Sigmoid colon (tissue), 7 donors: ENCODE measurements around the gene REPS2. TPM values are rescaled to one million over a fixed set of nuclear protein-coding genes. Genes with fewer than 3 reads are reported as not detected.

Experiments used
- DNase-seq: peaks from one replicate; pipeline ENCODE4 v3.0.0-alpha.2; 2019
- H3K27ac ChIP-seq, 4 donors: fragments of 200-600 bp; sonication (generic); one replicate each; pipeline ENCODE4 v1.5.1; 2016 to 2019; ENCODE audit warnings: mild to moderate bottlenecking in 1 of 4
- H3K27me3 ChIP-seq, 3 donors: fragments of 200-600 bp; sonication (generic); one replicate each; pipeline ENCODE4 v1.5.1; 2019; ENCODE audit warnings: mild to moderate bottlenecking in 1 of 3
- H3K36me3 ChIP-seq, 4 donors: fragments of 200-600 bp; sonication (generic); one replicate each; pipeline ENCODE4 v1.5.1; 2016 to 2019
- H3K4me1 ChIP-seq, 4 donors: fragments of 200-600 bp; sonication (generic); one replicate each; pipeline ENCODE4 v1.5.1; 2017 to 2019
- H3K4me3 ChIP-seq, 4 donors: fragments of 200-600 bp; sonication (generic); one replicate each; pipeline ENCODE4 v1.5.1; 2017 to 2019; ENCODE audit warnings: mild to moderate bottlenecking in 2 of 4, moderate library complexity in 1 of 4
- H3K9me3 ChIP-seq, 4 donors: fragments of 200-600 bp in 3 of 4; sonication (generic) in 3 of 4; one replicate each; pipeline versions ENCODE4 v1.5.1 to v1.6.1; 2013 to 2019
- EP300 ChIP-seq, 4 donors: sonication (generic); formaldehyde crosslinking; IDR thresholded peaks; one replicate each; pipeline ENCODE4 v1.6.1; 2017; ENCODE audit warnings: antibody characterized with exemption in 4 of 4
- POLR2A ChIP-seq, 2 donors: fragments of 450-650 bp; IDR thresholded peaks; one replicate each; pipeline ENCODE4 v1.6.1; 2016; ENCODE audit warnings: antibody characterized with exemption in 2 of 2, mild to moderate bottlenecking in 2 of 2, moderate library complexity in 2 of 2
- POLR2AphosphoS5 ChIP-seq, 4 donors: sonication (generic); formaldehyde crosslinking; IDR thresholded peaks; one replicate each; pipeline ENCODE4 v1.6.1; 2017; ENCODE audit warnings: antibody characterized with exemption in 4 of 4
- WGBS, 2 donors: extraction: QIAGEN DNeasy Blood & Tissue Kit; methylation state at CpG; one replicate each; pipeline ENCODE4 v1.1.7; 2013; 5-methylcytosine and 5-hydroxymethylcytosine counted together
- intact Hi-C: fragments of 100-400 bp; cut with DNase I; formaldehyde crosslinking; loops from one replicate; pipeline ENCODE4 v1.15.1; 2023
- polyA plus RNA-seq, 3 donors: library from polyadenylated mRNA; stranded (reverse); fragments of 200-250 nt; gene quantifications; one replicate each; pipeline ENCODE4 v1.2.3, GENCODE V29; 2013
- total RNA-seq, 4 donors: library from RNA; depleted of rRNA; stranded (reverse); fragments of >200 nt; gene quantifications; one replicate each; pipeline ENCODE4 v1.1.0, GENCODE V29; 2016
- TF ChIP-seq, protein P1 (sequence below), 4 experiments: fragments of 450-650 bp in 3 of 4; fragments of 200-600 bp in 1 of 4; IDR thresholded peaks; one replicate each; pipeline ENCODE4 v1.5.1; 2016 to 2019; ENCODE audit warnings: antibody characterized with exemption in 4 of 4, mild to moderate bottlenecking in 3 of 4, moderate library complexity in 2 of 4
- donor health status: healthy with polysubstance abuse.
- donor health status: Bipolar disorder and iron deficiency.
- donor health status: healthy.

REPS2 gene
- total and polyA plus RNA-seq, 7 donors, result 2.4 to 10.9 (median 6.1) TPM

DNA sequence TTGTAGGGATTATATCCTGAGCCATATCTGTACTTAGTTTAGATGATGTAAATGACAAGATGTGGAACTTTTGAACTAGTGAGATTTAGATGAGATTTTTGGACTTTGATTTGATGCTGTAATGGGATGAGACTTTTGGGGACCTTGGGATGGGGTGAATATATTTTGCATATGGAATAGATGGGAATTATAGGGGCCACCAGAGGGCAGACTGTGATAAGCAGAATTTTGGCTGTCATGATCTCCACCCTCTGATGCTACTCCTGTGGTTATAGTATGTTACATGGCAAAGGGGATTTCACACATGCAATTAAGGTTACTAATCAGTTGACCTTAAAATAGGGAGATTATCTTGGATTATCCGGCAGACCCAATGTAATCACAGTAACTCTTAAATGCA lies 214.5 kb downstream of the REPS2 start:
- TF ChIP-seq POLR2AphosphoS5 (IDR thresholded peaks at IDR 0.05), result no peak
- TF ChIP-seq, protein P1, sequence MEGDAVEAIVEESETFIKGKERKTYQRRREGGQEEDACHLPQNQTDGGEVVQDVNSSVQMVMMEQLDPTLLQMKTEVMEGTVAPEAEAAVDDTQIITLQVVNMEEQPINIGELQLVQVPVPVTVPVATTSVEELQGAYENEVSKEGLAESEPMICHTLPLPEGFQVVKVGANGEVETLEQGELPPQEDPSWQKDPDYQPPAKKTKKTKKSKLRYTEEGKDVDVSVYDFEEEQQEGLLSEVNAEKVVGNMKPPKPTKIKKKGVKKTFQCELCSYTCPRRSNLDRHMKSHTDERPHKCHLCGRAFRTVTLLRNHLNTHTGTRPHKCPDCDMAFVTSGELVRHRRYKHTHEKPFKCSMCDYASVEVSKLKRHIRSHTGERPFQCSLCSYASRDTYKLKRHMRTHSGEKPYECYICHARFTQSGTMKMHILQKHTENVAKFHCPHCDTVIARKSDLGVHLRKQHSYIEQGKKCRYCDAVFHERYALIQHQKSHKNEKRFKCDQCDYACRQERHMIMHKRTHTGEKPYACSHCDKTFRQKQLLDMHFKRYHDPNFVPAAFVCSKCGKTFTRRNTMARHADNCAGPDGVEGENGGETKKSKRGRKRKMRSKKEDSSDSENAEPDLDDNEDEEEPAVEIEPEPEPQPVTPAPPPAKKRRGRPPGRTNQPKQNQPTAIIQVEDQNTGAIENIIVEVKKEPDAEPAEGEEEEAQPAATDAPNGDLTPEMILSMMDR (IDR thresholded peaks at IDR 0.05), result no peak
- no peak for TF ChIP-seq POLR2A (IDR thresholded peaks at IDR 0.05)
- TF ChIP-seq EP300 (IDR thresholded peaks at IDR 0.05), result no peak
- no peak for DNase-seq
- 94 to 100% methylated on average over 1 of the region's 1 CpG for WGBS, 2 donors
- H3K27ac ChIP-seq, result no peak overlapping the region
- H3K27me3 ChIP-seq, result no peaks in the 10 kb centered on the region
- no peaks in the 10 kb centered on the region for H3K36me3 ChIP-seq
- H3K4me1 ChIP-seq, result peaks cover 0 to 3% (median 0%) of the 10 kb centered on the region in 4 donors
- no peaks in the 10 kb centered on the region for H3K9me3 ChIP-seq
- intact Hi-C loops, result no loop called here
- H3K4me3 ChIP-seq, result no peak overlapping the region

DNA sequence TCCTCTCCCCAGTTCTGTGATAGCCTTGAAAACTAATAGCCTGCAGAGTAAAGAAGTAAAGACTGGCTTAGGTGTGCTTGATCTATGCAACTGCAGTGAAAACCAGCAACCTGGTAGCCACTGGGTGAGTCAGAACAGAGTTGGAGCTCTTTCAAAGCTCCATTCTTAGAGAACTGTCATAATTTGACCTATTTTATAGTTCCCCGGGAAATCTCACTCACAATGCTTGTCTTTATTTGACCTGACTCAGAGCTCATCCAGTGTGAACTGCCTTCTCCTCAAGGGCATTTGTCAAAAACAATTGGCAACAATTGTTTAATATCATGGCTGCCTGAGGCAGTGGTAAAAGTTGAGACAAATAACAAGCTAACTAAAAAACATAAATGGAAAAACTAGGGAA lies 215.5 kb downstream of the REPS2 start:
- no peak for DNase-seq
- H3K36me3 ChIP-seq, result no peaks in the 10 kb centered on the region
- H3K9me3 ChIP-seq, result no peaks in the 10 kb centered on the region
- H3K27me3 ChIP-seq, result no peaks in the 10 kb centered on the region
- no peak overlapping the region for H3K27ac ChIP-seq
- 93 to 98% methylated on average over 1 of the region's 1 CpG for WGBS, 2 donors
- intact Hi-C loops, result no loop called here
- H3K4me3 ChIP-seq, result no peak overlapping the region
- H3K4me1 ChIP-seq, result no peaks in the 10 kb centered on the region
- no peak for TF ChIP-seq EP300 (IDR thresholded peaks at IDR 0.05)

DNA sequence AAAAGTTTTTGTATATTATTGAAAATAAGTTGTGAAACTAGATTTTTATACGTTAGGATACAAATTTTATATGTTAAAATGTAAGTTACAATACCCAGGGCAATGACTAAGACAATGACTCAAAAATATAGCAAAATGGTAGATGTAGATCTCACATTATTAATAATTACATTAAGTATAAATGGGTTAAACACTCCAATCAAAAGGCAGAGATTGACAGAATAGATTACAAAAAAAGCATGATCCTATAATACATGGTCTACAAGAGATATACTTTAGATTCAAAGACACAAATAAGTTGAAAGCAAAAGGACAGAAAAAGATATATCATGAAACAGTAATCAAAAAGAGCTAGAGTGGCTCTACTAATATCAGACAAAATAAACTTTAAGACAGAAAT lies 217.6 kb downstream of the REPS2 start:
- Histone ChIP-seq H3K27me3 (no peaks in the 10 kb centered on the region), H3K27ac (no peak overlapping the region), H3K9me3 (no peaks in the 10 kb centered on the region), H3K4me1 (no peaks in the 10 kb centered on the region), H3K36me3 (no peaks in the 10 kb centered on the region), H3K4me3 (no peak overlapping the region)
- no peak for DNase-seq
- WGBS, 2 donors, result 90 to 94% methylated on average over 1 of the region's 1 CpG
- intact Hi-C loops, result no loop called here
- TF ChIP-seq POLR2AphosphoS5 (IDR thresholded peaks at IDR 0.05) (no peak), EP300 (IDR thresholded peaks at IDR 0.05) (no peak), POLR2A (IDR thresholded peaks at IDR 0.05) (no peak)
- TF ChIP-seq, protein P1 (IDR thresholded peaks at IDR 0.05), result no peak

GRCh38 chrX:17164941-17165340 lies 218.5 kb downstream of the REPS2 start:
- WGBS, 2 donors, result 95 to 100% methylated on average over 1 of the region's 1 CpG
- Histone ChIP-seq H3K36me3 (no peaks in the 10 kb centered on the region), H3K27me3 (no peaks in the 10 kb centered on the region), H3K27ac (no peak overlapping the region), H3K4me3 (no peak overlapping the region), H3K9me3 (no peaks in the 10 kb centered on the region), H3K4me1 (no peaks in the 10 kb centered on the region)
- intact Hi-C loops, result no loop called here
- DNase-seq, result no peak
- TF ChIP-seq, protein P1 (IDR thresholded peaks at IDR 0.05), result no peak
- TF ChIP-seq POLR2AphosphoS5 (IDR thresholded peaks at IDR 0.05) (no peak), POLR2A (IDR thresholded peaks at IDR 0.05) (no peak)

DNA sequence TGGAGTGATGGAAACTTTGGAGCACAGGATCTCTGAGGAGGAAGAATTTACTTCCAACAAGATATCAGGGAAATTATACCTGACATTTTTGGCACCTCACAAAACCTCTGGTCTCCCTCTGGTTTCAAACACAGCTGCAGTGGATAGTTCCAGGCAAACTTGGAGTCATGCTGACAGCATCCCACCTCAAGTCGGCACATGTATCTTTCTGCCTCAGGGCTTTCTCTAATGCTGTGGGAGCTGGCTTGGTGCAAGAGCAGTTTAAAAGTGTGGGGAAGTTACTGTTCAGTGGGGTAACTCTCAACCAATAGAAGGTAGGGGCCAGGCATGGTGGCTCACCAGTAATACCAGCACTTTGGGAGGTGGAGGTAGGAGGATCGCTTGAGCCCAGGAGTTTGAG lies 221.5 kb downstream of the REPS2 start:
- no peak overlapping the region for H3K4me3 ChIP-seq
- no peaks in the 10 kb centered on the region for H3K9me3 ChIP-seq
- intact Hi-C loops, result no loop called here
- H3K4me1 ChIP-seq, result no peaks in the 10 kb centered on the region
- 98 to 100% methylated on average over 2 of the region's 2 CpGs for WGBS, 2 donors
- no peaks in the 10 kb centered on the region for H3K36me3 ChIP-seq
- H3K27me3 ChIP-seq, result no peaks in the 10 kb centered on the region
- TF ChIP-seq, protein P1 (IDR thresholded peaks at IDR 0.05), result no peak
- no peak for TF ChIP-seq POLR2A (IDR thresholded peaks at IDR 0.05)
- TF ChIP-seq EP300 (IDR thresholded peaks at IDR 0.05), result no peak
- TF ChIP-seq POLR2AphosphoS5 (IDR thresholded peaks at IDR 0.05), result no peak
- DNase-seq, result no peak
- H3K27ac ChIP-seq, result no peak overlapping the region
